Tibial nerve (tissue), 4 donors: ENCODE measurements around the gene CA9. TPM values are rescaled to one million over a fixed set of nuclear protein-coding genes. Genes with fewer than 3 reads are reported as not detected.

Source experiments
- DNase-seq, 2 donors: peaks; one replicate each; pipeline ENCODE4 v3.0.0-alpha.2; 2019; ENCODE audit warnings: low spot score in 2 of 2
- H3K27ac ChIP-seq, 4 donors: fragments of 200-600 bp; sonication (generic) in 3 of 4; one replicate each; pipeline ENCODE4 v1.5.1; 2017 to 2019; ENCODE audit warnings: mild to moderate bottlenecking in 1 of 4
- H3K27me3 ChIP-seq, 2 donors: fragments of 200-600 bp; sonication (generic) in 1 of 2; one replicate each; pipeline versions ENCODE4 v1.5.1 to v1.6.0; 2017 to 2019
- H3K36me3 ChIP-seq, 3 donors: fragments of 200-600 bp; sonication (generic); one replicate each; pipeline ENCODE4 v1.5.1; 2018 to 2019
- H3K4me1 ChIP-seq, 4 donors: fragments of 200-600 bp; sonication (generic) in 3 of 4; one replicate each; pipeline ENCODE4 v1.5.1; 2017 to 2019
- H3K4me3 ChIP-seq, 4 donors: fragments of 200-600 bp; sonication (generic) in 3 of 4; one replicate each; pipeline ENCODE4 v1.5.1; 2017 to 2019; ENCODE audit warnings: mild to moderate bottlenecking in 1 of 4, moderate library complexity in 1 of 4
- H3K9me3 ChIP-seq, 4 donors: fragments of 200-600 bp; sonication (generic) in 3 of 4; one replicate each; pipeline ENCODE4 v1.5.1; 2017 to 2019
- EP300 ChIP-seq, 2 donors: sonication (generic); formaldehyde crosslinking; IDR thresholded peaks; one replicate each; pipeline ENCODE4 v1.6.1; 2017; ENCODE audit warnings: antibody characterized with exemption in 2 of 2, mild to moderate bottlenecking in 1 of 2
- POLR2A ChIP-seq, 2 donors: fragments of 450-650 bp; IDR thresholded peaks; one replicate each; pipeline ENCODE4 v1.6.1; 2017; ENCODE audit warnings: antibody characterized with exemption in 2 of 2, mild to moderate bottlenecking in 2 of 2, moderate library complexity in 2 of 2
- WGBS, 2 donors: methylation state at CpG; one replicate each; pipeline ENCODE4 v1.1.5; 2018; 5-methylcytosine and 5-hydroxymethylcytosine counted together
- total RNA-seq, 4 donors: library from RNA; depleted of rRNA; stranded (reverse); fragments of >200 nt; gene quantifications; one replicate each; pipeline ENCODE4 v1.1.0, GENCODE V29; 2016
- TF ChIP-seq, protein P1 (sequence below), 5 experiments: fragments of 200-600 bp in 3 of 5; fragments of 450-650 bp in 2 of 5; sonication (generic) in 3 of 5; IDR thresholded peaks; one replicate each; pipeline ENCODE4 v1.5.1; 2016 to 2019; ENCODE audit warnings: antibody characterized with exemption in 5 of 5, mild to moderate bottlenecking in 3 of 5, moderate library complexity in 2 of 5

CA9 gene
- total RNA-seq, 4 donors from 2014 or later, result 0.84 TPM; not detected in 3

DNA sequence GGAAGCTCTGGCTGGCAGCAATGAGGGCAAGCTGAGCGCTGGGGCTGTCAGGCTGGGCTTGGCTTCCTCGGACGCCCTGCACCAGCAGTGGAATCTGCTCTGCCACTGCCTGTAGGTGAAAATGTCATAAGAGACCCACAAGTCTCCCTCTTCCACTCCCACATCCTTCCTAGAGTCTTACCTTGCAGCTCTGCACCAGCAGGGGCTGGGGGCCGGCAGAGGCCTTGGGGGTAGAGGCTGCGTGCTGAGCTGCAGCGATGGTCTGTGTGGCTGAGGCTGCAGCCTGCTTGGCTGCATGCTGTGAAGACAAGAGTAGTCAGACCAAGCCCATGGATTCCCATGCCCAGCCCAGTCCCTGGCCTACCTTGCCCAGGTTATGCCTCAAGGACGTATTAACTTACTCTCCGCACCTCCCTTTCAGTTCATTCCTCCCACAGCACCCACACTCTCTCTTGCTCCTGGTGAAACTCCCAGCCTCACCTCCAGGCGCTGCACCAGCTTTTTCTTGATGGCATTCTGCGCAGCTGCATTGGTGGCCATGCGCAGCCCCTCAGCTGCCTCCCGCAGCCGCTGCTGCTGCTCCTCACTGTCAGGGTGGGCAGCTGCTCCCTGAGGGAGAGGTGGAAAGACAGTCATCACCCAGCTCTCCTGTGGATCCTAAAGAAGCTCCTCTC, 41.0 kb downstream of the CA9 start:
- H3K36me3 ChIP-seq, result peaks cover 7 to 99% (median 87%) of the 10 kb centered on the region in 3 donors
- no peaks in the 10 kb centered on the region for H3K27me3 ChIP-seq
- no peaks in the 10 kb centered on the region for H3K4me1 ChIP-seq
- no peak for DNase-seq
- TF ChIP-seq EP300 (IDR thresholded peaks at IDR 0.05), result no peak
- TF ChIP-seq, protein P1, sequence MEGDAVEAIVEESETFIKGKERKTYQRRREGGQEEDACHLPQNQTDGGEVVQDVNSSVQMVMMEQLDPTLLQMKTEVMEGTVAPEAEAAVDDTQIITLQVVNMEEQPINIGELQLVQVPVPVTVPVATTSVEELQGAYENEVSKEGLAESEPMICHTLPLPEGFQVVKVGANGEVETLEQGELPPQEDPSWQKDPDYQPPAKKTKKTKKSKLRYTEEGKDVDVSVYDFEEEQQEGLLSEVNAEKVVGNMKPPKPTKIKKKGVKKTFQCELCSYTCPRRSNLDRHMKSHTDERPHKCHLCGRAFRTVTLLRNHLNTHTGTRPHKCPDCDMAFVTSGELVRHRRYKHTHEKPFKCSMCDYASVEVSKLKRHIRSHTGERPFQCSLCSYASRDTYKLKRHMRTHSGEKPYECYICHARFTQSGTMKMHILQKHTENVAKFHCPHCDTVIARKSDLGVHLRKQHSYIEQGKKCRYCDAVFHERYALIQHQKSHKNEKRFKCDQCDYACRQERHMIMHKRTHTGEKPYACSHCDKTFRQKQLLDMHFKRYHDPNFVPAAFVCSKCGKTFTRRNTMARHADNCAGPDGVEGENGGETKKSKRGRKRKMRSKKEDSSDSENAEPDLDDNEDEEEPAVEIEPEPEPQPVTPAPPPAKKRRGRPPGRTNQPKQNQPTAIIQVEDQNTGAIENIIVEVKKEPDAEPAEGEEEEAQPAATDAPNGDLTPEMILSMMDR (IDR thresholded peaks at IDR 0.05), result no peak
- no peak for TF ChIP-seq POLR2A (IDR thresholded peaks at IDR 0.05)
- 93 to 99% methylated on average over 13 of the region's 13 CpGs for WGBS, 2 donors
- H3K27ac ChIP-seq, result no peak overlapping the region
- no peak overlapping the region for H3K4me3 ChIP-seq
- no peaks in the 10 kb centered on the region for H3K9me3 ChIP-seq

DNA sequence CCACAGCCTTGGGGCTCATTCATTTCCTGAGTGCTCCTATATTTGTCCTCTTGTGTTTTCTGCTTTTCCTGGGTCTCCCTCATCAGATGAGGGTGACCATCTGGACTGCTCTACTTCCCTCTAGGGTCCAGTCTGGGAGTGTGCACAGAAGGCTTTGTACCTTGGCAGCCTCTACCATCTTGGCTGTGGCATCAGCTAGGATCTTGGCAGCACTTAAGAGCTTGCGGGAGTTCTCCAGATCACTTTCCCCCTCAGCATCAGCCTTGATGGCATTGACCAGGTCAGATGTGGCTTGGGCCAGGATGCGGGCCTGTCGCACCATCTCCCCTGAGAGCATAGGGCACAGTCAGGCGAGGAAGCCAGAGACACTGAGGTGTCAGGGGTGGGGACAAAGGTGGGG, 42.5 kb downstream of the CA9 start:
- 80 to 89% methylated on average over 4 of the region's 4 CpGs for WGBS, 2 donors
- no peaks in the 10 kb centered on the region for H3K9me3 ChIP-seq
- H3K4me3 ChIP-seq, result no peak overlapping the region
- H3K36me3 ChIP-seq, result peaks cover 7 to 100% (median 87%) of the 10 kb centered on the region in 3 donors
- DNase-seq, result no peak
- H3K4me1 ChIP-seq, result no peaks in the 10 kb centered on the region
- no peak overlapping the region for H3K27ac ChIP-seq
- no peaks in the 10 kb centered on the region for H3K27me3 ChIP-seq
- TF ChIP-seq POLR2A (IDR thresholded peaks at IDR 0.05) (no peak), EP300 (IDR thresholded peaks at IDR 0.05) (no peak)
- TF ChIP-seq, protein P1 (IDR thresholded peaks at IDR 0.05), result no peak

- DNase-seq, result no peak
- H3K9me3 ChIP-seq, result no peaks in the 10 kb centered on the region
- no peaks in the 10 kb centered on the region for H3K27me3 ChIP-seq
- no peaks in the 10 kb centered on the region for H3K4me1 ChIP-seq
- H3K36me3 ChIP-seq, result peaks cover 14 to 100% (median 79%) of the 10 kb centered on the region in 3 donors
- H3K4me3 ChIP-seq, result no peak overlapping the region
- WGBS, 2 donors, result 87 to 92% methylated on average over 12 to 14 of the region's 14 CpGs
- TF ChIP-seq, protein P1 (IDR thresholded peaks at IDR 0.05), result no peak
- TF ChIP-seq EP300 (IDR thresholded peaks at IDR 0.05), result no peak
- no peak for TF ChIP-seq POLR2A (IDR thresholded peaks at IDR 0.05)
- H3K27ac ChIP-seq, result no peak overlapping the region
Observed at GRCh38 chr9:35717132-35717870, 43.6 kb downstream of the CA9 start.

- H3K4me3 ChIP-seq, result no peak overlapping the region
- H3K27me3 ChIP-seq, result no peaks in the 10 kb centered on the region
- 80 to 87% methylated on average over 15 of the region's 15 CpGs for WGBS, 2 donors
- TF ChIP-seq, protein P1 (IDR thresholded peaks at IDR 0.05), result no peak
- TF ChIP-seq POLR2A (IDR thresholded peaks at IDR 0.05), result no peak
- TF ChIP-seq EP300 (IDR thresholded peaks at IDR 0.05), result no peak
- H3K4me1 ChIP-seq, result no peaks in the 10 kb centered on the region
- H3K27ac ChIP-seq, result no peak overlapping the region
- H3K9me3 ChIP-seq, result no peaks in the 10 kb centered on the region
- no peak for DNase-seq
- H3K36me3 ChIP-seq, result peaks cover 13 to 100% (median 68%) of the 10 kb centered on the region in 3 donors
Observed at GRCh38 chr9:35718721-35719511, 45.2 kb downstream of the CA9 start.
